Liver (tissue), 9 donors: Measurements from ENCODE around the gene KMT5B. TPM values are rescaled to one million over a fixed set of nuclear protein-coding genes. Genes with fewer than 3 reads are reported as not detected.

Source experiments
- DNase-seq: peaks from one replicate; pipeline ENCODE4 v3.0.0-alpha.2; 2017; ENCODE audit warnings: low spot score
- H3K27ac ChIP-seq, 2 donors: one replicate each; pipeline ENCODE4 v1.7.0; 2013; ENCODE audit warnings: inconsistent platforms in 2 of 2, low read length in 2 of 2, control low read depth in 1 of 2, low read depth in 1 of 2, mild to moderate bottlenecking in 1 of 2
- H3K27me3 ChIP-seq, 4 donors: one replicate each; pipeline versions ENCODE4 v1.6.1 to v1.7.0; 2013; ENCODE audit warnings: low read length in 3 of 4, inconsistent platforms in 1 of 4, mild to moderate bottlenecking in 1 of 4, moderate library complexity in 1 of 4; ENCODE audit not compliant: control insufficient read depth in 4 of 4, insufficient read depth in 4 of 4
- H3K36me3 ChIP-seq, 4 donors: one replicate each; pipeline versions ENCODE4 v1.6.1 to v1.7.0; 2013; ENCODE audit warnings: low read length in 3 of 4, mild to moderate bottlenecking in 3 of 4, low read depth in 1 of 4, moderate library complexity in 1 of 4; ENCODE audit not compliant: control insufficient read depth in 4 of 4, insufficient read depth in 3 of 4
- H3K4me1 ChIP-seq, 4 donors: one replicate each; pipeline versions ENCODE4 v1.6.1 to v1.7.0; 2013; ENCODE audit warnings: low read length in 3 of 4, mild to moderate bottlenecking in 3 of 4, moderate library complexity in 1 of 4; ENCODE audit not compliant: control insufficient read depth in 4 of 4, insufficient read depth in 4 of 4
- H3K4me3 ChIP-seq, 3 donors: one replicate each; pipeline versions ENCODE4 v1.6.1 to v1.7.0; 2013; ENCODE audit warnings: low read length in 3 of 3, control low read depth in 1 of 3, low read depth in 1 of 3, mild to moderate bottlenecking in 1 of 3
- H3K9ac ChIP-seq, 2 donors: one replicate each; pipeline ENCODE4 v1.7.0; 2013; ENCODE audit warnings: low read length in 2 of 2, mild to moderate bottlenecking in 2 of 2, moderate library complexity in 2 of 2, control low read depth in 1 of 2, low read depth in 1 of 2
- H3K9me3 ChIP-seq, 4 donors: one replicate each; pipeline versions ENCODE4 v1.6.1 to v1.7.0; 2013; ENCODE audit warnings: low read length in 3 of 4; ENCODE audit not compliant: control insufficient read depth in 4 of 4
- ATF3 ChIP-seq: IDR thresholded peaks from 2 replicates; pipeline ENCODE4 v1.6.1; 2016; ENCODE audit warnings: antibody characterized with exemption
- EGR1 ChIP-seq, 2 donors: IDR thresholded peaks; 2 replicates each; pipeline ENCODE4 v1.6.1; 2016 to 2018; ENCODE audit warnings: antibody characterized with exemption in 2 of 2, low read depth in 2 of 2
- FOXA2 ChIP-seq: IDR thresholded peaks from 2 replicates; pipeline ENCODE4 v1.6.1; 2016; ENCODE audit warnings: antibody characterized with exemption
- GABPA ChIP-seq, 2 donors: IDR thresholded peaks in 1 of 2; conservative IDR thresholded peaks in 1 of 2; 2 replicates each; pipeline ENCODE4 v1.6.1; 2016; ENCODE audit warnings: antibody characterized with exemption in 2 of 2, mild to moderate bottlenecking in 1 of 2, moderate library complexity in 1 of 2
- HNF4A ChIP-seq, 2 donors: conservative IDR thresholded peaks; 2 replicates each; pipeline ENCODE4 v1.6.1; 2016; ENCODE audit warnings: antibody characterized with exemption in 2 of 2, mild to moderate bottlenecking in 2 of 2
- JUND ChIP-seq, 2 donors: IDR thresholded peaks; 2 replicates each; pipeline ENCODE4 v1.6.1; 2016; ENCODE audit warnings: antibody characterized with exemption in 2 of 2
- MAX ChIP-seq: IDR thresholded peaks from 2 replicates; pipeline ENCODE4 v1.6.1; 2016; ENCODE audit warnings: antibody characterized with exemption
- NR2F2 ChIP-seq: IDR thresholded peaks from 2 replicates; pipeline ENCODE4 v1.6.1; 2016; ENCODE audit warnings: antibody characterized with exemption
- RAD21 ChIP-seq, 2 donors: IDR thresholded peaks; 2 replicates each; pipeline ENCODE4 v1.6.1; 2016; ENCODE audit warnings: antibody characterized with exemption in 2 of 2, mild to moderate bottlenecking in 2 of 2
- REST ChIP-seq: IDR thresholded peaks from 2 replicates; pipeline ENCODE4 v1.6.1; 2016; ENCODE audit warnings: antibody characterized with exemption, mild to moderate bottlenecking
- TAF1 ChIP-seq: conservative IDR thresholded peaks from 2 replicates; pipeline ENCODE4 v1.6.1; 2016; ENCODE audit warnings: antibody characterized with exemption, mild to moderate bottlenecking
- ZBTB33 ChIP-seq: IDR thresholded peaks from 2 replicates; pipeline ENCODE4 v1.6.1; 2016; ENCODE audit warnings: antibody characterized with exemption
- WGBS: extraction: QIAGEN DNeasy Blood & Tissue Kit; methylation state at CpG from one replicate; pipeline ENCODE4 v1.1.7; 2013; 5-methylcytosine and 5-hydroxymethylcytosine counted together
- polyA plus RNA-seq, 2 donors: library from polyadenylated mRNA; stranded (reverse) in 1 of 2; unstranded in 1 of 2; fragments of 200-250 nt in 1 of 2; fragments of >200 nt in 1 of 2; fragmentation: Nextera tagmentation in 1 of 2; extraction: Ambion mirVana in 1 of 2; gene quantifications; one replicate each; pipeline versions ENCODE4 v1.2.1 to v1.2.3, GENCODE V29; 2013 to 2015
- total RNA-seq, 2 donors: library from RNA; depleted of rRNA; stranded (reverse); fragments of >200 nt; gene quantifications; one replicate each; pipeline ENCODE4 v1.2.3, GENCODE V29; 2014
- donor health status: healthy.
- donor health status: healthy.
- donor health status: healthy.
- donor health status: healthy.
- donor health status: healthy.

KMT5B gene
- total and polyA plus RNA-seq, 4 donors: 8.7 to 33.8 (median 14.8) TPM

GRCh38 chr11:68200639-68201038 lies 12.5 kb downstream of the KMT5B start:
- 74% methylated on average over 3 of the region's 3 CpGs for WGBS
- no peaks in the 10 kb centered on the region for H3K9me3 ChIP-seq
- H3K27ac ChIP-seq: no peak overlapping the region
- no peaks in the 10 kb centered on the region for H3K27me3 ChIP-seq
- TF ChIP-seq GABPA (IDR thresholded peaks at IDR 0.05 in 1 of 2, conservative IDR thresholded peaks at IDR 0.05 in 1 of 2) (no peak), REST (no peak), HNF4A (conservative IDR thresholded peaks at IDR 0.05) (no peak)
- H3K36me3 ChIP-seq: no peaks in the 10 kb centered on the region
- H3K4me1 ChIP-seq: peaks cover 4 to 21% (median 9%) of the 10 kb centered on the region in 4 donors
- no peak for DNase-seq
- no peak overlapping the region for H3K4me3 ChIP-seq
- no peak overlapping the region for H3K9ac ChIP-seq

DNA sequence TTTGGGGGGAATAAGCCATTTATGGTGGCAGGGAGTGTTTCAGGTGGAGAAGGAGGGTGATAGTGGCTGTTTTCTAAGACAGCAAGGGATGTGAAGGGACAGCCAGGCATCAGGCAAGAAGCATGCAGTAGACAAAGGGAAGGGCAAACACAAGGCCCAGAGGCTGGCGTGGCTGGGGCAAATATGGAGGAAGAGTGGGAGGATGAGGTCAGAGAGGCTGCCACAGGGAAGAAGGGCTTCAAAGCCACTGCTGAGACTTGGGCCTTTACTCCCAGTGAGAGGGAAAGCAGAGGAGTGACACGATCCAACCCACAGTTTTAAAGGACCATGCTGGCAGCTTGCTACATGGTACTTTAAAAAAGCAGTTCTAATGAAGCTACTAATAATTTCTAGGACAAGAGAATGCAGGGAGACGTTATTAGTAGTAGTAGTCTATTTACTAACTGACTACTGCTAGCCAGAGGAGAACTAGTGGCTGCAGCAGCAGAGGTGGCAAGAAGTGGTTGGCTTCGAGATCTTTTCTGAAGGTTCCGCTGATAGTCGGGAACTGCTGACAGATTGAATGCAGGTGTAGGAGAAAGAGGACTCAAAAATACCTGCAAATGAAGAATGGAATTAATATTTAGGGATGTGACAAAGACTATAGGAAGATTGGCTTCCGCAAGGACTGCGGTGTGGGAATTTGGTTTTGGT lies 13.7 kb downstream of the KMT5B start:
- Histone ChIP-seq H3K4me3 (no peak overlapping the region), H3K9me3 (no peaks in the 10 kb centered on the region), H3K36me3 (no peaks in the 10 kb centered on the region), H3K9ac (no peak overlapping the region), H3K27ac (no peak overlapping the region), H3K4me1 (peaks cover 4 to 21% (median 9%) of the 10 kb centered on the region in 4 donors), H3K27me3 (no peaks in the 10 kb centered on the region)
- no peak for DNase-seq
- TF ChIP-seq ZBTB33 (no peak), EGR1 (IDR thresholded peaks at IDR 0.05; ENCODE audit: low read depth in 2 of 2) (no peak), GABPA (IDR thresholded peaks at IDR 0.05 in 1 of 2, conservative IDR thresholded peaks at IDR 0.05 in 1 of 2) (no peak), MAX (no peak)
- 93% methylated on average over 8 of the region's 8 CpGs for WGBS

DNA sequence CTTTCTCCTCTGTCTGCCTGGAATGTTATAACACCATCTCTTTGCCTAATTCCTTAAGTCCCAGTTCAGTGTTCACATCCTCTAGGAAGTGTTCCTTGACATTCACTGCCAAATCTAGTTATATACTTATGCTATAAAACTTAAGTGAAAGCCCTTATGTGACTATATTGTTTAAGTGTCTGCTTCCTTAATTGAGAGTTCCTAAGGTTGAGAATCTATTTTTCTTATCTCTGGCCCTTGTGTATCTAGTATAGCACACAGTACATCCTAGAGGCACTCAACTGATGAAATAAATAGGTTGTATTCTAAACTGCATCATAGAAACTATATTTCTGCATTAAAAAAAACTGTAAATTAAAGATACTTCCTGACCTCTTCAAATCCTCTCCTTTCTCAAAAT lies 16.9 kb downstream of the KMT5B start:
- DNase-seq: no peak
- no peaks in the 10 kb centered on the region for H3K36me3 ChIP-seq
- peaks cover 4 to 18% (median 14%) of the 10 kb centered on the region in 4 donors for H3K4me1 ChIP-seq
- H3K27ac ChIP-seq: no peak overlapping the region
- H3K27me3 ChIP-seq: no peaks in the 10 kb centered on the region
- H3K4me3 ChIP-seq: no peak overlapping the region
- no peak overlapping the region for H3K9ac ChIP-seq
- no peaks in the 10 kb centered on the region for H3K9me3 ChIP-seq
- no peak for TF ChIP-seq REST
- no peak for TF ChIP-seq NR2F2
- TF ChIP-seq TAF1: no peak
- TF ChIP-seq FOXA2: no peak
- no peak for TF ChIP-seq ATF3
- TF ChIP-seq RAD21 (IDR thresholded peaks at IDR 0.05): no peak
- no peak for TF ChIP-seq HNF4A (conservative IDR thresholded peaks at IDR 0.05)
- no peak for TF ChIP-seq JUND (IDR thresholded peaks at IDR 0.05)
